GM12878 (cell line): Measurements from ENCODE around the gene RNF32. TPM values are rescaled to one million over a fixed set of nuclear protein-coding genes. Genes with fewer than 3 reads are reported as not detected.

Experiments
- BMI1 ChIP-seq: fragments of 450-650 bp; IDR thresholded peaks from 2 replicates; pipeline ENCODE4 v1.6.1; 2016; ENCODE audit warnings: mild to moderate bottlenecking, moderate library complexity, borderline replicate concordance
- CBX5 ChIP-seq: sonication (generic); IDR thresholded peaks from 2 replicates; pipeline ENCODE4 v1.6.1; 2016; ENCODE audit warnings: low read depth, moderate library complexity, mild to moderate bottlenecking, inconsistent platforms
- CHD2 ChIP-seq: IDR thresholded peaks from 2 replicates; pipeline ENCODE4 v1.6.1; 2011; ENCODE audit warnings: low read depth, low read length, improper control_type of control experiment, borderline replicate concordance
- EED ChIP-seq: sonication (generic); IDR thresholded peaks from 2 replicates; pipeline ENCODE4 v1.6.1; 2016; ENCODE audit warnings: antibody characterized with exemption, low read depth
- IKZF1 ChIP-seq: fragments of 450-650 bp; conservative IDR thresholded peaks from 2 replicates; pipeline ENCODE4 v1.6.1; 2017; ENCODE audit warnings: antibody characterized with exemption, mild to moderate bottlenecking
- IRF3 ChIP-seq: fragments of 450-650 bp; IDR thresholded peaks from 2 replicates; pipeline ENCODE4 v1.6.1; 2014; ENCODE audit warnings: mild to moderate bottlenecking
- MXI1 ChIP-seq: fragments of 150-350 bp; IDR thresholded peaks from 2 replicates; pipeline ENCODE4 v1.6.1; 2011; ENCODE audit warnings: low read depth, mild to moderate bottlenecking, inconsistent platforms, low read length, improper control_type of control experiment
- NFIC ChIP-seq: IDR thresholded peaks from 2 replicates; pipeline ENCODE4 v1.6.1; 2012; ENCODE audit warnings: low read depth, mild to moderate bottlenecking, inconsistent platforms, low read length, moderate library complexity
- PAX5 ChIP-seq: IDR thresholded peaks from 2 replicates; pipeline ENCODE4 v1.6.1; 2011; ENCODE audit warnings: low read depth, low read length, borderline replicate concordance
- POLR2A ChIP-seq: IDR thresholded peaks from 2 replicates; pipeline ENCODE4 v1.6.1; 2011; ENCODE audit warnings: low read depth, mild to moderate bottlenecking, low read length
- POLR2AphosphoS2 ChIP-seq: IDR thresholded peaks from 2 replicates; pipeline ENCODE4 v1.6.1; 2011; ENCODE audit warnings: low read depth, mild to moderate bottlenecking, low read length, improper control_type of control experiment, moderate library complexity
- TCF12 ChIP-seq: IDR thresholded peaks from 2 replicates; pipeline ENCODE4 v1.6.1; 2011; ENCODE audit warnings: low read depth, mild to moderate bottlenecking, low read length
- YY1 ChIP-seq: IDR thresholded peaks from 2 replicates; pipeline ENCODE4 v1.6.1; 2011; ENCODE audit warnings: low read depth, mild to moderate bottlenecking, low read length
- ZZZ3 ChIP-seq: IDR thresholded peaks from 2 replicates; pipeline ENCODE4 v1.6.1; 2011; ENCODE audit warnings: low read depth; ENCODE audit not compliant: control insufficient read depth, insufficient read length
- polyA plus RNA-seq, 11 experiments: library from polyadenylated mRNA; depleted of rRNA in 4 of 11; unstranded in 6 of 11; stranded (reverse) in 5 of 11; fragments of >200 nt; fragmentation: Nextera tagmentation in 4 of 11; fragmentation: Illumina TruSeq in 1 of 11; extraction: Ambion mirVana in 4 of 11; extraction: Trizol in 1 of 11; gene quantifications; 1 replicate in 1 of 11; 2 replicates in 10 of 11; pipeline versions ENCODE4 v1.2.1 to v1.2.3, GENCODE V29; 2011 to 2016; ENCODE audit warnings: inconsistent platforms in 2 of 11, missing spikeins in 2 of 11, low read depth in 1 of 11
- total RNA-seq, 4 experiments: library from RNA; depleted of rRNA in 3 of 4; stranded (reverse); fragments of >200 nt in 3 of 4; fragmentation: Illumina TruSeq in 1 of 4; extraction: Trizol in 1 of 4; gene quantifications; 2 replicates each; pipeline versions ENCODE4 v1.2.1 to v1.2.3, GENCODE V29; 2013 to 2021
- TF ChIP-seq, protein P1 (sequence below): IDR thresholded peaks from 2 replicates; pipeline ENCODE4 v1.6.1; 2012; ENCODE audit warnings: low read depth, low read length, improper control_type of control experiment

The RNF32 gene
- total and polyA plus RNA-seq, 10 of the 15 experiments (the other 5 are each of a cell fraction or from before 2014, with no cell fraction given): 2.5 to 7.2 (median 3.7) TPM

GRCh38 chr7:156640257-156640948 lies at the start of gene RNF32 (continued):
- TF ChIP-seq, protein P1, sequence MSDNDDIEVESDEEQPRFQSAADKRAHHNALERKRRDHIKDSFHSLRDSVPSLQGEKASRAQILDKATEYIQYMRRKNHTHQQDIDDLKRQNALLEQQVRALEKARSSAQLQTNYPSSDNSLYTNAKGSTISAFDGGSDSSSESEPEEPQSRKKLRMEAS: peak; percentile 86
- 0 out of 2 replicates have a peak, but pooled peaks have one; percentile 6 for TF ChIP-seq TCF12
- peak; percentile 69; the same call in 1 of the 2 replicates for TF ChIP-seq CBX5
- no peak for TF ChIP-seq ZZZ3
- peak; percentile 51; the same call in 1 of the 2 replicates for TF ChIP-seq EED
- TF ChIP-seq IKZF1: peak; percentile 99
- TF ChIP-seq CHD2: 0 out of 2 replicates have a peak, but pooled peaks have one; percentile 11
- 0 out of 2 replicates have a peak, but pooled peaks have one; percentile 44 for TF ChIP-seq POLR2AphosphoS2
- TF ChIP-seq PAX5: 0 out of 2 replicates have a peak, but pooled peaks have one; percentile 7
- TF ChIP-seq MXI1: peak; percentile 86
- TF ChIP-seq POLR2A: peak; percentile 86
- TF ChIP-seq NFIC: no peak
- peak; percentile 98 for TF ChIP-seq BMI1
- TF ChIP-seq IRF3: no peak
- TF ChIP-seq YY1: peak; percentile 84; the same call in 1 of the 2 replicates
- TF ChIP-seq, all 136 proteins: peak for 38
